Neuronal stem cell (in vitro differentiated cells): ENCODE data around the gene USP27X.

ENCODE experiments used
- DNase-seq: peaks from one replicate; pipeline ENCODE4 v3.0.0-alpha.2; 2013; ENCODE audit warnings: low spot score
- H2AFZ ChIP-seq: one replicate; pipeline ENCODE4 v1.6.1; 2013; ENCODE audit warnings: mild to moderate bottlenecking, low read length, inconsistent platforms
- H2AK5ac ChIP-seq: 2 replicates; pipeline ENCODE4 v1.6.1; 2013; ENCODE audit warnings: low read depth, mild to moderate bottlenecking, inconsistent platforms, low read length, moderate library complexity, mixed read lengths
- H2BK120ac ChIP-seq: 2 replicates; pipeline ENCODE4 v1.6.1; 2013; ENCODE audit warnings: low read depth, mild to moderate bottlenecking, inconsistent platforms, low read length, moderate library complexity, mixed read lengths
- H2BK12ac ChIP-seq: one replicate; pipeline ENCODE4 v1.6.1; 2013; ENCODE audit warnings: low read length, inconsistent platforms
- H2BK15ac ChIP-seq: 2 replicates; pipeline ENCODE4 v1.6.1; 2013; ENCODE audit warnings: mild to moderate bottlenecking, low read length, inconsistent platforms, mixed read lengths
- H2BK5ac ChIP-seq: one replicate; pipeline ENCODE4 v1.6.1; 2013; ENCODE audit warnings: inconsistent platforms, mild to moderate bottlenecking, low read length, moderate library complexity
- H3K14ac ChIP-seq: one replicate; pipeline ENCODE4 v1.6.1; 2013; ENCODE audit warnings: low read length, inconsistent platforms
- H3K18ac ChIP-seq: 2 replicates; pipeline ENCODE4 v1.6.1; 2013; ENCODE audit warnings: low read length, inconsistent platforms
- H3K23ac ChIP-seq: 2 replicates; pipeline ENCODE4 v1.6.1; 2013; ENCODE audit warnings: low read depth, mild to moderate bottlenecking, mixed read lengths, low read length, inconsistent platforms; ENCODE audit not compliant: poor library complexity
- H3K27ac ChIP-seq: replicated peaks from 3 replicates; pipeline ENCODE4 v1.5.1; 2013; ENCODE audit warnings: low read length, inconsistent platforms
- H3K27me3 ChIP-seq, 3 experiments: 2 replicates each; pipeline ENCODE4 v1.6.1; 2013; ENCODE audit warnings: low read length in 3 of 3, mild to moderate bottlenecking in 2 of 3, inconsistent platforms in 1 of 3, low read depth in 1 of 3, mixed read lengths in 1 of 3, moderate library complexity in 1 of 3; ENCODE audit not compliant: control insufficient read depth in 3 of 3, insufficient read depth in 3 of 3
- H3K36me3 ChIP-seq, 2 donors: replicated peaks in 1 of 2; 2 replicates each; pipeline ENCODE4 v1.6.1; 2013; ENCODE audit warnings: low read length in 2 of 2; ENCODE audit not compliant: control insufficient read depth in 2 of 2, insufficient read depth in 2 of 2
- H3K4ac ChIP-seq: 2 replicates; pipeline ENCODE4 v1.6.1; 2013; ENCODE audit warnings: inconsistent platforms, mild to moderate bottlenecking, low read length, moderate library complexity
- H3K4me1 ChIP-seq, 2 donors: 1 replicate in 1 of 2; 2 replicates in 1 of 2; pipeline ENCODE4 v1.6.1; 2013; ENCODE audit warnings: low read length in 2 of 2, low read depth in 1 of 2; ENCODE audit not compliant: control insufficient read depth in 2 of 2, insufficient read depth in 1 of 2
- H3K4me2 ChIP-seq: one replicate; pipeline ENCODE4 v1.6.1; 2013; ENCODE audit warnings: mild to moderate bottlenecking, low read length, inconsistent platforms; ENCODE audit not compliant: insufficient read depth, poor library complexity, severe bottlenecking
- H3K4me3 ChIP-seq, 2 donors: 2 replicates each; pipeline ENCODE4 v1.5.1; 2013; ENCODE audit warnings: low read length in 2 of 2, mild to moderate bottlenecking in 2 of 2, inconsistent platforms in 1 of 2, moderate library complexity in 1 of 2
- H3K79me1 ChIP-seq: one replicate; pipeline ENCODE4 v1.6.1; 2013; ENCODE audit warnings: low read depth, mild to moderate bottlenecking, inconsistent platforms, low read length, moderate library complexity
- H3K9ac ChIP-seq: one replicate; pipeline ENCODE4 v1.6.1; 2013; ENCODE audit warnings: mild to moderate bottlenecking, low read depth, low read length, inconsistent platforms; ENCODE audit not compliant: poor library complexity
- H3K9me3 ChIP-seq, 2 donors: replicated peaks in 1 of 2; 2 replicates each; pipeline versions ENCODE3 to v1.6.1; 2013; ENCODE audit warnings: low read length in 2 of 2, mild to moderate bottlenecking in 2 of 2, inconsistent platforms in 1 of 2, low read depth in 1 of 2, mixed read lengths in 1 of 2, moderate library complexity in 1 of 2; ENCODE audit not compliant: control insufficient read depth in 2 of 2, insufficient read depth in 1 of 2
- H4K8ac ChIP-seq: one replicate; pipeline ENCODE4 v1.6.1; 2013; ENCODE audit warnings: low read depth, mild to moderate bottlenecking, inconsistent platforms, low read length, moderate library complexity
- H4K91ac ChIP-seq: one replicate; pipeline ENCODE4 v1.6.1; 2013; ENCODE audit warnings: low read length, low read depth, mild to moderate bottlenecking, inconsistent platforms; ENCODE audit not compliant: poor library complexity
- WGBS, 2 donors: extraction: QIAGEN DNeasy Blood & Tissue Kit; methylation state at CpG; one replicate each; pipeline ENCODE4 v1.1.7; 2013; ENCODE audit warnings: missing lambda C conversion rate in 2 of 2, mixed read lengths in 1 of 2; ENCODE audit not compliant: insufficient read length in 2 of 2, insufficient replicate concordance in 1 of 2; ENCODE audit errors: extremely low coverage in 2 of 2; 5-methylcytosine and 5-hydroxymethylcytosine counted together

The USP27X gene

GRCh38 chrX:49880668-49881067 is 1.4 kb downstream of the USP27X start:
- Histone ChIP-seq H3K9me3 (peaks cover 0 to 6% of the 10 kb centered on the region in 2 donors), H3K36me3 (peaks cover 9 to 18% of the 10 kb centered on the region in 2 donors), H3K4me3 (peak overlapping the region in 1 of 2 donors; percentile 61), H4K8ac (no peak overlapping the region), H4K91ac (no peak overlapping the region), H3K4me1 (peaks cover 2 to 9% of the 10 kb centered on the region in 2 donors), H3K18ac (no peak overlapping the region), H2BK120ac (no peak overlapping the region), H2BK12ac (no peak overlapping the region), H3K9ac (no peak overlapping the region), H2BK5ac (no peak overlapping the region), H2BK15ac (no peak overlapping the region), H2AFZ (no peak overlapping the region), H3K14ac (no peak overlapping the region), H3K27me3 (no peaks in the 10 kb centered on the region), H3K4me2 (peak overlapping the region; percentile 51), H3K79me1 (peaks cover 5% of the 10 kb centered on the region), H3K27ac (no peak overlapping the region), H2AK5ac (no peak overlapping the region), H3K23ac (no peak overlapping the region), H3K4ac (no peak overlapping the region)
- no peak for DNase-seq
- WGBS, 2 donors, result no CpG with 5 or more reads among the region's 12 CpGs

- no CpG with 5 or more reads among the region's 7 CpGs for WGBS, 2 donors
- H2BK120ac ChIP-seq, result no peak overlapping the region
- no peak overlapping the region for H3K23ac ChIP-seq
- peaks cover 0 to 9% of the 10 kb centered on the region in 2 donors for H3K4me1 ChIP-seq
- no peak overlapping the region for H2BK5ac ChIP-seq
- H3K9ac ChIP-seq, result no peak overlapping the region
- no peak overlapping the region for H3K4me2 ChIP-seq
- DNase-seq, result peak; percentile 35
- H2AFZ ChIP-seq, result no peak overlapping the region
- no peaks in the 10 kb centered on the region for H3K27me3 ChIP-seq
- H3K9me3 ChIP-seq, result peaks cover 0 to 6% of the 10 kb centered on the region in 2 donors
- no peak overlapping the region for H4K91ac ChIP-seq
- no peak overlapping the region for H2BK12ac ChIP-seq
- no peak overlapping the region for H3K27ac ChIP-seq
- H4K8ac ChIP-seq, result no peak overlapping the region
- no peak overlapping the region for H2BK15ac ChIP-seq
- no peak overlapping the region for H3K14ac ChIP-seq
- no peak overlapping the region for H3K4ac ChIP-seq
- peaks cover 5% of the 10 kb centered on the region for H3K79me1 ChIP-seq
- no peak overlapping the region for H3K4me3 ChIP-seq
- H2AK5ac ChIP-seq, result no peak overlapping the region
- H3K36me3 ChIP-seq, result peaks cover 9 to 18% of the 10 kb centered on the region in 2 donors
- H3K18ac ChIP-seq, result no peak overlapping the region
Observed at GRCh38 chrX:49884290-49884862, 5.1 kb downstream of the USP27X start.

GRCh38 chrX:49892542-49892941 is 13.3 kb downstream of the USP27X start:
- no peak overlapping the region for H3K23ac ChIP-seq
- no peak overlapping the region for H4K91ac ChIP-seq

GRCh38 chrX:49896951-49897350 is 17.7 kb downstream of the USP27X start:
- no CpG with 5 or more reads among the region's 4 CpGs for WGBS, 2 donors

More at GRCh38 chrX:49892542-49892941, 13.3 kb downstream of the USP27X start:
- H3K79me1 ChIP-seq, result no peaks in the 10 kb centered on the region
- H2BK12ac ChIP-seq, result no peak overlapping the region
- no peak overlapping the region for H3K18ac ChIP-seq
- no CpG with 5 or more reads among the region's 4 CpGs for WGBS, 2 donors
- no peak overlapping the region for H2BK120ac ChIP-seq
- no peak overlapping the region for H2BK5ac ChIP-seq
- no peaks in the 10 kb centered on the region for H3K4me1 ChIP-seq
- no peak overlapping the region for H2AFZ ChIP-seq
- no peaks in the 10 kb centered on the region for H3K9me3 ChIP-seq
- no peak overlapping the region for H3K9ac ChIP-seq
- no peak overlapping the region for H3K4me2 ChIP-seq
- H3K36me3 ChIP-seq, result no peaks in the 10 kb centered on the region
- DNase-seq, result no peak
- no peak overlapping the region for H3K14ac ChIP-seq
- no peak overlapping the region for H3K27ac ChIP-seq
- no peak overlapping the region for H4K8ac ChIP-seq
- H3K4ac ChIP-seq, result no peak overlapping the region
- no peak overlapping the region for H2BK15ac ChIP-seq
- H3K4me3 ChIP-seq, result no peak overlapping the region
- H3K27me3 ChIP-seq, result peaks cover 0 to 3% (median 0%) of the 10 kb centered on the region in 3 experiments
- no peak overlapping the region for H2AK5ac ChIP-seq

More at GRCh38 chrX:49896951-49897350, 17.7 kb downstream of the USP27X start:
- H3K4me1 ChIP-seq, result no peaks in the 10 kb centered on the region
- H4K91ac ChIP-seq, result no peak overlapping the region
- peaks cover 0 to 7% (median 0%) of the 10 kb centered on the region in 3 experiments for H3K27me3 ChIP-seq
- no peak overlapping the region for H3K18ac ChIP-seq
- H3K4me2 ChIP-seq, result no peak overlapping the region
- H2BK15ac ChIP-seq, result no peak overlapping the region
- no peak for DNase-seq
- no peak overlapping the region for H3K4me3 ChIP-seq
- H2BK12ac ChIP-seq, result no peak overlapping the region
- H2BK120ac ChIP-seq, result no peak overlapping the region
- peaks cover 0 to 5% of the 10 kb centered on the region in 2 donors for H3K9me3 ChIP-seq
- H3K36me3 ChIP-seq, result no peaks in the 10 kb centered on the region
- no peak overlapping the region for H3K9ac ChIP-seq
- H3K14ac ChIP-seq, result no peak overlapping the region
- no peak overlapping the region for H3K27ac ChIP-seq
- no peak overlapping the region for H2AK5ac ChIP-seq
- no peak overlapping the region for H4K8ac ChIP-seq
- no peak overlapping the region for H3K4ac ChIP-seq
- H2BK5ac ChIP-seq, result no peak overlapping the region
- no peak overlapping the region for H2AFZ ChIP-seq
- no peak overlapping the region for H3K23ac ChIP-seq
- no peaks in the 10 kb centered on the region for H3K79me1 ChIP-seq
